HG03196 (cell line): ENCODE results near the gene NUMBL.
A peak's percentile ranks its signal among the peaks of the same experiment; 100 is the strongest.

Source experiments
- ATAC-seq: cut with Tn5 transposase; IDR thresholded peaks from one replicate; pipeline ENCODE4 v1.9.1; 2021; ENCODE audit not compliant: unreplicated experiment

Gene NUMBL

GRCh38 chr19:40716482-40717324 is 26.3 kb upstream of the NUMBL start, which contains the start of the genes COQ8B and ITPKC:
TSS of gene COQ8B (minus strand) at chr19:40716886. CDS start at chr19:40714632, 2,254 bp downstream.
TSS of gene ITPKC (plus strand) at chr19:40717112. CDS start at chr19:40717136, 24 bp downstream.
- ATAC-seq: peak; percentile 69

- no peak for ATAC-seq
These were observed 25.6 kb upstream of the NUMBL start for GRCh38 chr19:40716031-40716481.

GRCh38 chr19:40714441-40715299 is 24.2 kb upstream of the NUMBL start:
- peak; percentile 51 for ATAC-seq

GRCh38 chr19:40713939-40714338 is 23.5 kb upstream of the NUMBL start:
- ATAC-seq: no peak

- no peak for ATAC-seq
These were observed 19.4 kb upstream of the NUMBL start for GRCh38 chr19:40709817-40710216.

GRCh38 chr19:40707615-40708014 is 17.2 kb upstream of the NUMBL start:
- no peak for ATAC-seq

GRCh38 chr19:40705950-40706619 is 15.6 kb upstream of the NUMBL start:
- no peak for ATAC-seq

GRCh38 chr19:40705362-40705651 is 14.9 kb upstream of the NUMBL start:
- no peak for ATAC-seq

- ATAC-seq: no peak
These were observed 14.3 kb upstream of the NUMBL start for GRCh38 chr19:40704491-40705361.

- ATAC-seq: no peak
These were observed 12.7 kb upstream of the NUMBL start for GRCh38 chr19:40703029-40703755.

GRCh38 chr19:40702337-40703012 is 12.0 kb upstream of the NUMBL start:
- ATAC-seq: no peak

- no peak for ATAC-seq
These were observed 11.3 kb upstream of the NUMBL start for GRCh38 chr19:40701758-40702157.

GRCh38 chr19:40700083-40700482 is 9.6 kb upstream of the NUMBL start:
- no peak for ATAC-seq

- ATAC-seq: no peak
These were observed 6.6 kb upstream of the NUMBL start for GRCh38 chr19:40697007-40697406.

GRCh38 chr19:40695881-40696280 is 5.4 kb upstream of the NUMBL start:
- no peak for ATAC-seq

GRCh38 chr19:40693896-40694295 is 3.4 kb upstream of the NUMBL start:
- ATAC-seq: no peak

- no peak for ATAC-seq
These were observed 2.8 kb upstream of the NUMBL start for GRCh38 chr19:40693150-40693788.

- no peak for ATAC-seq
These were observed 1.7 kb upstream of the NUMBL start for GRCh38 chr19:40692212-40692551.
